HUDEP-2 (cell line): Measurements from ENCODE around the gene XYLT1.

ENCODE experiments used
- DNase-seq, 76 experiments: peaks; one replicate each; lab custom pipeline; 2025; ENCODE audit not compliant: unreplicated experiment in 76 of 76; lab: John Stamatoyannopoulos, UW

The XYLT1 gene

DNA sequence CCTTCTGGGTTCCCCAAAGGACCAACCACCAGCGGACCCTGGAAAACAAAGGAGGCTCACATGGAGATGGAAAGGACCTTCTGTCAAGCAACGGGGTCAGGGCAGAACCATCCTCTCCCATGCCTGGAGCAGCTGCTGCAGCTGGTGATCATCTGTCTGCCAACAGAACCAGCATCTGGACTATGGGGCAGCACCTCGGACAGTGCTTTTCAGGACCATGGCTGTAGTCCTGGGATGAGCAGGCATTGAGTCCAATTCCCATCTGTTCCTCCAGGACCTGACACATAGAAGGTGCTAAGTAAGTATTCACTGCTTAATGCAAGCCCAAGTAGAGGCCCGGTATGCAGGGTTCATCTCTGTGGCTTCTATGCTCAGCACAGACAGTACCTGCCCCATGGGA lies 304.7 kb downstream of the XYLT1 start:
- DNase-seq, result no peak

DNA sequence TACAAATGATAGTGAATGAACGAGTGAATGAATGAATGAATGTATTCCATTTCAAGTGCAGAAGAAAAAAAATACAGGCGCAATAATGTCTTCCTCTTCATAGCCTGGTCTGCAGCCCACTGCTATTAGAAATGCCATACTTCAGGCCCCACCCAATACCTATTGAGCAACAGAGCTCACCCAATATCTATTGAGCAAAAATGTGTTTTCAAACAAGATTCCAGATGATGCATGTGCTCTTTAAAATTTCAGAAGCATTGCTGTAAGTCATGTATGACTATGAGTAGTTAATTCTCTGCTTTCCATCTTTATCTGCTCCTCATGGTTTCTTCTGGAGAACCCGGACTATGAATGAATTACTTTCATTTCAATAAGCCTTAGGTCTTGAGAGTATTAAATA lies 308.2 kb downstream of the XYLT1 start:
- DNase-seq, result no peak

DNA sequence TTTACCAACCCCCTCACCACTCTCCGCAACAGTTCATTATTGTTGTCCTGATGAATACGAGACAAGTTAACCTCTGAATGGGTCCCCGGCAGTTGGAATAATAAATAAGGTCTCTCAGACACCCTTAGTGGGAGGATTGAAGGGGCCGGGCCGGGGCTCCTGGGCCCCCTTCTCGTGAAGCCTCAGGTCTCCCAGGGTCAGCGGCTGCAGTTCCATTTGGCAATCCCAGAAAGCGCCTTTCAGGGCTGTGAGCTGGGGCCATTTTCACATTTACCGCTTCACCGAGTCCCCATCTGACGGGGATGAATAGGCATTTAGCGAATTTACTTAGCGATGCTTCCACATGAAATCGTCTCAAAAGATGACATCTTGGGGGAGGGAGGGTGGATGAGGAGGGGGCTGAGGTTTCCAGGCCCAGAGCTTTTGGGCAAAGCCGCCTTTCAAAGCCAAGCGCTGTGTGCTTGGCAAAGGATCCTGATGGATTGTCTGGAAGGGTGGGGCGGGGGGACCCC lies 309.8 kb downstream of the XYLT1 start:
- no peak for DNase-seq

DNA sequence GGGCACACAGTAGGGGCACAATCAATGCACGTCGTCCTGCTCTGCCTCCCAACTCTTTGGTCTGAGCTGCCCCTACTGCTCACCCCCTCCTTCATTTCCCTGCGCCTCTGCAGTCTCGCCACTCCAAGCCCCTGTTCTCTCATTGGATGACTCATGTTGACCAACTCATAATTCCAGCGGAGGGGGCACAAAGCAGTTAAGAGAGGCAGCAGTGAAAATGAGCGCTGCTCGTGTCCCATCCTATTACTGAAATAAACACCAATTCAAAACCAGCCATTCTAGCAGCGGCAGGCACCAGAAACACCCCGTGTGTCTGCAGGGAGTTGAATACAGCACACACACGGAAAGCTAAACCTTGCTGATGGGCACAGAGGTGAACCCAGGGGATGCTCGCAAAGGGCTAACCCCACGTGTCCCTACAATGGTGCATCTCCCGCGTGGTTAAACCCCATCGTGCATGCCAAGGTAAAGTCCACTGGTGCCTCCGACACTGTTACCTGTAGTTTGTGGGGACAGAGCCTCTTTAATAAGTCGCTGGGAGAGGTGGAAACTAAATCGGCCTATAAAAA lies 310.4 kb downstream of the XYLT1 start:
- DNase-seq, result no peak

DNA sequence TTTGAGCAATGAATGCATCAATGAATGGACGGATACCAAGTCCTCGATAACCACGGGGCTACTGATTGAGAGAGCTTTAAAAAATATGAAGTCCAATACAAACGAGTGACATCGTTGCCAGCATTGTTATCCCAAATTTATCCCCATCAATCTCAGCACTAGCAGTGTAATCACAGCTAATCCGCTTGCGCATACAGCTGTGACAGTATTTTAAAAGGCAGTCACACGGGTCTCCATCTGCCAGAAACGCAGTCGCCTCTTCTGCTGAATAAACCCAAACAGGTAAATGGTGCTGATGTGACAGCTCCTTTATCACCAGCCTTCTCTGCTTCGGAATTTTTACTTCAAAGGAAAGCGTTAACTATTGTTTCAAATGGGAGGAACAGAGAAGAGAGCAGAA lies 311.1 kb downstream of the XYLT1 start:
- DNase-seq, result no peak

DNA sequence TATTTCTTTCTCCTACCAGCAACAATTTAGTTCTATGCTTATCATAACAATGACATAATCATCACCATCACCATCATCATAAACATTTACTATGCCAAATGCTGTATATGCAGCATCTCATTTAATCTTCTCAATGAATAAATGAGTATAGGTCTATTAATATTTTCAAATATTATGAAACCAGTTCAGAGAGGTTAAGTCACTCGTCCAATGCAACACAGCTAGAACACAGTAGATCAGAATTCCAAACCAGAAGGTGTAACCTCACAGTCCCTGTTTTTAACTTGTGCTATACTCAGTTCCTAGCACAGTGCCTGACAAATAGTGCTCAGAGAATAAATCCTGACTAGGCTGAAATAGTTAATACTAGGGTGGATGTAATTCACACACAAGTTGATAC lies 314.8 kb downstream of the XYLT1 start:
- no peak for DNase-seq

DNA sequence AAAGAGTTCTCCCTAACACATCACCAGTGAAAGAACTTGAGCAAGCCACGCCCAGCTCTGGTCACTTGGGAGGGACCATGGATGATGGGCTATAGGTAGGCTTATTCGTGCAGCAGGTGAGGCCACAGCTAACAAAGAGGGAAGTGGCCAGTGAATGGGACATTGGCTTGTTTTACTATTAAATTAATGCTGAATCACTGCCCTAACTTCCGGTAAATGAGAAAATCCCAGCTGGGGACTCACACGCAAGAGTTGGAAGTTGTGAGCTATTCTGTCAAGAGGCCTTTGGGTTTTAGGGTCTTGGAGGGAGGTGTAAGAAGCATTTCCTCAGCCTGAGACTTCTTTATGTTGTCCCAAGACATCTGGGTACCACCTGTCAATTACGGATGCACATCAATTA lies 315.3 kb downstream of the XYLT1 start:
- no peak for DNase-seq

DNA sequence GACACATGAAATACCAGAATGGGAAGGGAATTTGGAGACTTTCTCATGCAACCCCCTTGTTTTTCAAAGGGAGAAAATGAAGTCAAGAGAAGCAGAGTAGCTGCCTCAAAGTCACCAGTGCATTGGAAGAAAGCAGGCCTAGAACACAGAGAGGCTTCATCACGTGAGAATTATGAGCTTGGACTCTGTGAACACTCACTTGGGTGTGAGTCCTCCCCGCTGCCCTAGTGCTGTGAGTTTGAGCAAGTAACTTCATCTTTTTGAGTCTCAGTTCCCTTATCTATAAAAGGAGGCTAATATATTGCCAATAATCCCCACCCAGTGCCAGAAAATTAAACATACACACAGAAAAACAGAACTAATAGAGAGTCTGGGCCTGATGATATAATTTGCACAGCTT lies 315.8 kb downstream of the XYLT1 start:
- DNase-seq, result no peak

DNA sequence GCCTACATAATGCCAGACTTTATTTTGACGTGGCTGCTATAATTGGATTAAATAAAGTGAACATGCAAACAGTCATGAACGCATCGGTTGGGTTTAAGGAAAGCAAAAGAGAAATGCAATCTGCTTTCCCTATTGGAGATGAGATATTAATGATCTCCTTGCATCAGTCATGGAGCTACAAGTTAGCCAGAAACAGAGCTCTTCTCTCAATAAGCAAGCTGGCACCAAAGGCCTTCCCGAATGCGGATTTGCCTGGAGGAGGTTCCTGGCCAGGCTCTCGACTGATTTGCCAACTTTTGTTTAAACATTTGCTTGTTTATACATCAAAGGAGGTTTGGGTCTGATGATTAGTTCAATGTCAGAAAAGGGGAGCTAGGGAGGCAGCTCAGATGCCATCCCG lies 318.4 kb downstream of the XYLT1 start:
- DNase-seq, result no peak

DNA sequence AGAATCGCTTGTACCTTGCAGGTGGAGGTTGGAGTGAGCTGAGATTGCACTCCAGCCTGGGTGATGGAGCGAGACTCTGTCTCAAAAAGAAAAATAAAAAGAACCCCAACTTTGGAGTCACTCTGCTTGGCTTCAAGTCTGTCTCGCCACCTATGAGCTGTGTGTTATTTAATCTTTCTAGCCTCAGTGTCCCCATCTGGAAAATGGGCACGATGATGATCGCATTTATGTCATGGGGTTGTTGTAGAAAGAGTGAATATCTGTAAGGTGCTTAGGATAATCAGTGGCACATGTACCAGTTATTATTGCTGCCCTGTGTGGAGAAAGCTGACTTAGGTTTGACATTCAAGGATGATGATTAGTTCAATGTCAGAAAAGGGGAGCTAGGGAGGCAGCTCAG lies 319.4 kb downstream of the XYLT1 start:
- DNase-seq, result no peak

DNA sequence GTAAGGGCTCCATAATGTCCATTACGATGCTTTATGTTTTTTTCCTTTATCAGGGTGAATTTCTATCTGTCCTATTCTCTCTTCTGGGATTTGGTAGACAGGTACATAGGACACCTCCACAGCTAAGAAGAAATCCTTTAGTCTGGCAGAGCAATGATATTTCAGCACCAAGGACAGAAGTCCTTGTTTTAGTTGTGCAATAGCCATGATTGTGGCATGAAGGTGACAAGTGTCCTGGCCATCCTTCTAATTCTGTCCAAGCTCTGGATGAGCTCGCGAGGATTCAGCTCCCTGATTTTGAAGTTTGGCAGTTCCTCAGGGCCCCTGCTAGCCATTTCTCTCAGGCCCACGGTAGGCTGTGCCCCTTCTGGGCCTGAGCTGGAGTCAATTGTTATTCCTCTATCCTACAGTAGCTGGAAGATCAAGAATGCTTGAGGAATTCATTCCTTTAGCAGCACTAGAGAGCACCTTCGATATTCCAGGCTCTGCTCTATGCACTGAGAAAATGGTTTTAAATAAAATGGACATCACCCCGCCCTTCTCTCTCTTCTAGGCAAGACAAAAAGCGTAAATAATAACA lies 320.8 kb downstream of the XYLT1 start:
- DNase-seq, result no peak

DNA sequence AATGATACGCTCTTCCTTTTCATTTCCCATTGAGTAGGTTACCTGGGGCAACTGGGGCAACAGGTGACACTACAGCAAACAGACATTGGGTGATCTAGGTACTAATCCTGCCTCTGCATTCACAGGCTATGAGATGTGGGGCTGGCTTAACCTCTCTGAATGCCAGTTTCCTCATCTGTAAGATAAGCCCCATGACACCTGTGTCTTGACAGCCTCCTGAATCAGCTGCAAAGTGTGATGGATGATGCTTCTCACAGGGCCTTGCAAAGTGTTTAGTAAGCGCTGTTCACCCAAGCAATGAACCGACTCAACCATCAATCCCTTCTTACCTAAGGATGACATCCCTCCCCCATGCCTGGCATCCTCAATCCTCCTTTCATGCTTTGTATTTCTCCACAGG lies 322.8 kb downstream of the XYLT1 start:
- DNase-seq, result no peak

DNA sequence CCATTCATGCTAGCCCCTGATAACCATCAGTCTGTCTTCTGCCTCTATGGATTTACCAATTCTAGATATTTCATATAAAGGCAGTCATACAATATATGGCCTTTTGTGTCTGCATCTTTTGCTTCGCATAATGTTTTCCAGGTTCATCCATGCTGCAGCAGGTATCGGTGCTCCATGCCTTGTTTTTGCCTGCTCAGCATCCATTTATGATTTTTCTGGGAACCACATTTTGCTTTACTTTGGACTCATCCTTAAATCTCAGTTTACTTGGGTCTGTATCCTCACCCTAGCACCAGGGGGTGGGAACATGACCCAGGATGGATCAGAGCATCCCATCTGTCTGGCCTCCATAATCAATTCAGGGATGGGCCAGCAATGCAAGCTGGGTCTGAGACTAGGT lies 325.7 kb downstream of the XYLT1 start:
- DNase-seq, result no peak

DNA sequence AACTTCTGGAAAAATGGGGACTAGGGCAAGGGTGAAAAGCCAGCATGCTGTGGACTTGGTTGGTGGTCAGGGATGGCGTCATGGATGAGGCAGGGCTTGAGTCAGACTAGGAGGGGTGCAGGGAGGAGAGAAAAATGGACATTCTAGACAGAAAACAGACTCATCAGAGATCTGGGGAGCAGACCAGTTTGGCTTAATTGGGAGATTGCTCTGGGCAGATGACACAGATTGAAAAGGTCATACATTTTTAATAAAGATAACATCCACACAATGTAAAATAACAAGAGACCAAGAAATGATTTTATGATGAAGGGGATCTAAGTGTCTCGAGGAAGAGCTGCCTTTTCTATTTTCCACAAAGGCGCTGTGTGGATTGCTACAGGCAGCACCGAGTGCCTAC lies 326.3 kb downstream of the XYLT1 start:
- no peak for DNase-seq

DNA sequence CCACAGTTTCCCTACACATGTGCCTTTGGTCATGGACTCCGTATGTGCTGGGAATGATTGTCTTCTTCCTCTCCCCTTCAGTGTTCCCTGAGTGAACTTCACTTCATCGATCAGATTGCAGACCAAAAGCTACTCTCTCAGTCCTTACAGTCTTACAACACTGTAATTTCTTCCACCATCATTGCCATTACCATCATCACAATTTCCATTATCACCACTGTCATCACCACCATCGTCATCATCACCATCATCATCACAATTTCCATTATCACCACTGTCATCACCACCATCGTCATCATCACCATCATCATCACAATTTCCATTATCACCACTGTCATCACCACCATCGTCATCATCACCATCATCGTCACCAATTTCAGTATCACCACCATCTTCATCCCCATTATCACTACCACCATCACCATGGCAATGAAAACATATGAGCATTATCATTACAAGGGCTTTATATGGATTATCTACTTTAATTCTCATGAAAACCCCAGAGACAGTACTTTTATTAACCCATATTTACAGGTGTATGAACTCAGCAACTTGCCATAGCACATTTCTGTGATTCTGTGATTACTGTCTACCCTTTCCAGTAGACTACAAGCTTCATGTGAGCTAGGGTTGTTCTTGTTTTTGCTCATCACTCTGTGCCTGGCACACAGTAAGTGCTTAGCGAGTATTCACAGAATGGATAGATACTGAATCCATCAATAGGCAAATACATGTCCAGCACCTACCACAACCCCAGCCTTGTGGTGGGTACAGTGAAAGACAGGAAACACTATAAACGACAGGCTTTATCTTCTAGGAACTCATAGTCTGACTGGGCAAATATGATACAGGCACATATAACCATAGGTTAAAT lies 327.0 kb downstream of the XYLT1 start:
- DNase-seq, result no peak

DNA sequence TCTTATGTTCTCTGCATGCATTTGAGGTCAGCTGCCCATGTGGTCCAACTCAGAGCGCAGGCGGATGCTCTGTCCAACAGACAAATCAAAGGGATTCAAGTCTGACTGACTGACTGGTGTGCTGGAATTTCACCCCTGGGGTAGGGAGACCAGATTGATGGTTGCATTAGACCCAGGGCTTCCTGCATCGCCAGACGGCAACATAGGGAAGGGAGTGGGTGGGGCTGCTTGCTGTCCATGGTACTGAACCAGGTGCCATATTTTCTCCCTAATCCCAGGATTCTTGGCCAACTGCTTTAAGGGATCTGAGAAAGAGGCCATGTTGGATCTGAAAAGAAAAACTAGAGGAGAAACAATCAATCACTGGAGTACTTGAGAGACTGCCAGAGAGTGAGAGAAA lies 332.0 kb downstream of the XYLT1 start:
- DNase-seq, result no peak

DNA sequence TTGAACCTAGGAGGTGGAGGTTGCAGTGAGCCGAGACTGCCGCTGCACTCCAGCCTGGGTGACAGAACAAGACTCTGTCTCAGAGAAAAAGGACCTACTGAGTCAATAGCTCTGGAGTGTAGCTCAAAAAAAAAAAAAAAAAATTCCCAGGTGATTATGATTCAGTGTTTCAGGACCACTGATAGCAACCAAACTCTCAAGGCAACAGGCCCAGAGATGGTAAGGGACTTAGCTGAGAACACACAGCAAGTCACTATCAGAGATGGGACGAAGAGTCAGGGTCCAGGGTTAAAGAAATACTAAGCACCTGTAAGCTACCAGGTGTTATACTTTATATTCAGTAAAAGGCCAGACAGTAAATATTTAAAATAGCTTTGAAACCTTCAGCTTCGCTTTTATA lies 335.3 kb downstream of the XYLT1 start:
- DNase-seq, result no peak

DNA sequence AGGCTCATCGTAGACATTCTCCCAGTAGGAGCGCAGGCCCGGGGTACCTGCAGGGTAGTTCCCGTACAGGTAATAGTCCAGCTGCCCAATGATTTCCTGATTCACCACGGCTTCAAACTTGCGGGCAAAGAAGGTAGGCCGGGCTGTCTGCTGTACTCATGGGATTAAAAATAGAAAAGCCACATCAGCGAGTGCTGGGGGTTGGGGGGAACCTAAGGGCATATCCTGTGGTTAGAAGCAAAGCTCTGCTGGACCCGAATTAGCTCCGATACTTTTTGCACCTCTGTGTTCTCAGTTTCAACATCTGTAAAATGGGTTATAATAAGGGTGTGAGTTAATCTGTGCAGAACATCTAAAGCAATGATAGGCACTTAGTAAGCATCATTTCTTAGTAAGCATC lies 336.2 kb downstream of the XYLT1 start:
- no peak for DNase-seq

DNA sequence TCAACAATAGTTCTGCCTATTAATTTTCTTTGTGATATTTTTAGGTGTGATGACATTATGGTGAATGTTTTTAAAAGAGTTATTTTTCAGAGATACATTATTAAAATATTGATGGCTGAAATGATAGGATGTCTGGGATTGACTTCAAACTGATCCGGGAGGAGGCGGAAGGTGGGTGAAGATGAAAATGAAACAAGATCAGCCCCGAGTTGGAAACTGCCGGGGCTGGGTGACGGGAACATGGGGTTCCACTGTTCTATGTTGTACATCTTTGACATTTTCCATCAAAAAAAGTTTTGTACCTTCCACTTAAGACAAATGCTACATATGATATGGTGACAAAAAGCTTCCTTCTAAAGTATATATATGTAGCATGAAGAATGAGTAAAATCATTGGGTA lies 336.9 kb downstream of the XYLT1 start:
- no peak for DNase-seq

DNA sequence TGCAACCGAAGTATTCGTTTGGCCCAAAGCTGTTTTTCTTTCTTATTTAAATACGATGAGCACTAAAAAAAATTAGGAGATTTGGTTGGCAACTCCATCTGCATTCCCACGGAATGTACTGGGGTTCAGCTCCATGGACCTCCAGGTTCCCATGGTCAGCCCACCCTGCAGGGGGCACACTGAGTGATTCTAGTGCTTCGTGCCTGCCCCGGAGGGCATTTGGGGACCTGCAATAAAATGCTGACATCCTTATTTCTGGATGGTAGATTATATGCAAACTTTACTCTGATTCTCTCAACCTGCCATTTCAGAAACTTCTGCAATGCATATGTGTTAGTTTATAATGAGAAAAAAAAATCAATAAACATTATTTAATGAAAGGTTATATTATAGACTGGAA lies 339.4 kb downstream of the XYLT1 start:
- DNase-seq, result no peak

DNA sequence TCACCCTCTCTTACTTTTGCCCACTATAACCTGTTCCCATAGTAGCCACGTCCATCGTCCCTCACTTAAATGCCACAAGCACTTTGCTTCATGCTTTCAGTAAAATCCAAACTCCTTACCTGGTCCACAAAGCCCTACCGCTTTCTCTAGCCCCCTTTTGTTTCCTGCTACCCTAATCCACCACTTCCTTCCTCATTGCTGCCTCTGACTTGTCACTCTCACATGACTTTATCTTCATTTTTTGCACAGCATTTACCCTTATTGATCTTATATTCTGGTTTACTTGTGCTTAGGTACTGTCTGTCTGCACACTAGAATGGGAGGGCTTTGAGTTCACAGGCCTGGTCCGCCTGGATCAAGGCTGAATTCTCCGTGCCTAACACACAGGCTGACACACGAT lies 340.0 kb downstream of the XYLT1 start:
- no peak for DNase-seq

DNA sequence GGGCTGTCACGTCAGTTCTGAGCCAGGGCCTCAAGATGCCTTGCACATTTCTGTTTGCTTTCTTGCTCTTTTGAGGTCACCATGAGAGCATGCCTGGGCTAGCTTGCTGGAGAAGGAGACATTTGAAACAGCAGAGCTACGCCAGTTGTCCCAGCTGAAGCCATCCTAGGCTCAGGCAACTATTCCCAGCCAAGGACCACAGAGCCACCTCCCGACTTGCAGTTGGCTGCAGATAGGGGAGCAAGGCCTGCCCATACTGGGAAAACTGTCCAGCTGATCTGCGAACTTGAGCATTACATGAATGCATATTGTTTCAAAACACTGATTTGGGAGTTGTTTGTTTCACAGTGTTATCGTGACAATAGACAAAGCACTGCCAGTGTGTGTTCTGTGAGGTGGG lies 340.8 kb downstream of the XYLT1 start:
- no peak for DNase-seq
